ENCODE measurements around the gene PIRT.
"Not testable (repeated sequence)": the region's sequence is repeated elsewhere in the genome, so short reads cannot be mapped to it uniquely, and the experiment has no call there.

PIRT gene

DNA sequence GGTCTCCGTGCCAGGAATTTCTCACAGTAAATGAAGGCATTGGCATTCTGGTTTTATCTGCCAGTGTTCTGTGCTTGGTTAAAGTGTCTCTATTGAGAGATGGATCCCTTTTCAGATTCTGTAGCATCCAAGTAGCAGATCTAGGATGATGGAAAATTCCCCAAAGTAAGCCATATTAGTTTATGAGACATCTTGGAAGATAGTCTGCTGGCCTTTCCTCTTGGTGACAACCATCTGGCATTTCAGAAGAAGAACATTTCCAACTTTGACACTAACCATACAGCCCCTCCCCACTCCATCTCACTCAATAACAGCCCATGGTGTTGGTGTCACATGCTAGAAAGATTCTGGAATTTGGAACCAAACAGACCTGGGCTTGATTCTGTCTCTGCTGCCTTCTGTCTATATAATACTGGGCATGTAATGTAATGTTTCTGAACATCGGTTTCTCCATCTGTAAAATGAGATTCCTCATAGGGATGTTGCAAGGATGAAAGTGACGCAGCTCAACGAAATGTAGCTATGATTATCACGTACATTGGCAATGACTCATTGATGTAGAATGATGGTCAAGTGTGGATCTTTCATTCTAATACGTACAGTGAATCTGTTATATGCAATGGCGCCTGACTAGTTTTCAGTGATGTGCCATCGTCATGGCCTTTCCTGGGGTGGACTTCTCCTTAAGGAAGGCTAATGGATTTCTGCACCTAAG, 32.6 kb upstream of the PIRT start:
- TF ChIP-seq, protein P1, sequence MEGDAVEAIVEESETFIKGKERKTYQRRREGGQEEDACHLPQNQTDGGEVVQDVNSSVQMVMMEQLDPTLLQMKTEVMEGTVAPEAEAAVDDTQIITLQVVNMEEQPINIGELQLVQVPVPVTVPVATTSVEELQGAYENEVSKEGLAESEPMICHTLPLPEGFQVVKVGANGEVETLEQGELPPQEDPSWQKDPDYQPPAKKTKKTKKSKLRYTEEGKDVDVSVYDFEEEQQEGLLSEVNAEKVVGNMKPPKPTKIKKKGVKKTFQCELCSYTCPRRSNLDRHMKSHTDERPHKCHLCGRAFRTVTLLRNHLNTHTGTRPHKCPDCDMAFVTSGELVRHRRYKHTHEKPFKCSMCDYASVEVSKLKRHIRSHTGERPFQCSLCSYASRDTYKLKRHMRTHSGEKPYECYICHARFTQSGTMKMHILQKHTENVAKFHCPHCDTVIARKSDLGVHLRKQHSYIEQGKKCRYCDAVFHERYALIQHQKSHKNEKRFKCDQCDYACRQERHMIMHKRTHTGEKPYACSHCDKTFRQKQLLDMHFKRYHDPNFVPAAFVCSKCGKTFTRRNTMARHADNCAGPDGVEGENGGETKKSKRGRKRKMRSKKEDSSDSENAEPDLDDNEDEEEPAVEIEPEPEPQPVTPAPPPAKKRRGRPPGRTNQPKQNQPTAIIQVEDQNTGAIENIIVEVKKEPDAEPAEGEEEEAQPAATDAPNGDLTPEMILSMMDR (IDR thresholded peaks at IDR 0.05; ENCODE audit: borderline replicate concordance, control extremely low read depth, extremely low read depth, insufficient read depth, missing control alignments), result no peak
- no peak for DNase-seq (ENCODE audit: low spot score)
- in situ Hi-C loops (cut with MboI; ENCODE audit: low sequenced_read_pairs, unreplicated experiment), result loop anchor here (25.0 kb wide), 1 partner anchor 1117 kb away; the partner anchor contains the start of gene ZNF18

DNA sequence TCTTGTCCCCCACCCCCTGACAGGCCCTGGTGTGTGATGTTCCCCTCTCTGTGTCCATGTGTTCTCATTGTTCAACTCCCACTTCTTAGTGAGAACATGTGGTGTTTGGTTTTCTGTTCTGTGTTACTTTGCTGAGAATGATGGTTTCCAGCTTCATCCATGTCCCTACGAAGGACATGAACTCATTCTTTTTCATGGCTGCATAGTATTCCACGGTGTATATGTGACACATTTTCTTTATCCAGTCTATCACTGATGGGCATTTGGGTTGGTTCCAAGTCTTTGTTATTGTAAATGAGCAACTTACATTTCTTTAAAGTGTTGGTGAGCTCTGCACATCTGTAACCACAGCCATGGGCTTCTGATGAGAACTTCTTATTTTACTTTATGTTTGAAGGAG, 30.9 kb upstream of the PIRT start:
- in situ Hi-C loops (cut with MboI; ENCODE audit: low sequenced_read_pairs, unreplicated experiment), result loop anchor here (25.0 kb wide), 1 partner anchor 1119 kb away; the partner anchor contains the start of gene ZNF18
- not testable (repeated sequence) for DNase-seq (ENCODE audit: low spot score)

DNA sequence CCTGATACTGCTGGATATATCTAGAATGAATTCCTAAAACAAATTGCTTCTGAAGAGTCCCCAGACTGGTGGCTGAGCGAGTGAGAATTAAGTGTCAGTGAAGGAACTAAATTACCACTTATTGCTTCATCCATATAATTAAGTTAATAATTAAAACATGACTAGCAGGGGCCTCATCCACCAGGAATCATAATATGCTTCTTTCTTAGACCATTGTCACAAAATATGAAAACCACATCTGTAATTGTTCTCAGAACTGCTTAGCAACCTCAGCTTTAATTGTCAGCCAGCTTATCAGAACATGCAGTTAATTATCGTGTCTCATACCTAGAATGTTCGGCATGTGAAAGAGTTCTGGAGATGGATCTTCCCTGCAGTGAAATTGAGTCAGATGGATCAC, 21.2 kb upstream of the PIRT start:
- TF ChIP-seq, protein P1 (IDR thresholded peaks at IDR 0.05; ENCODE audit: borderline replicate concordance, control extremely low read depth, extremely low read depth, insufficient read depth, missing control alignments), result no peak
- DNase-seq (ENCODE audit: low spot score), result no peak
- in situ Hi-C loops (cut with MboI; ENCODE audit: low sequenced_read_pairs, unreplicated experiment), result loop anchor here (25.0 kb wide), 1 partner anchor 1128 kb away; the partner anchor contains the start of gene ZNF18

DNA sequence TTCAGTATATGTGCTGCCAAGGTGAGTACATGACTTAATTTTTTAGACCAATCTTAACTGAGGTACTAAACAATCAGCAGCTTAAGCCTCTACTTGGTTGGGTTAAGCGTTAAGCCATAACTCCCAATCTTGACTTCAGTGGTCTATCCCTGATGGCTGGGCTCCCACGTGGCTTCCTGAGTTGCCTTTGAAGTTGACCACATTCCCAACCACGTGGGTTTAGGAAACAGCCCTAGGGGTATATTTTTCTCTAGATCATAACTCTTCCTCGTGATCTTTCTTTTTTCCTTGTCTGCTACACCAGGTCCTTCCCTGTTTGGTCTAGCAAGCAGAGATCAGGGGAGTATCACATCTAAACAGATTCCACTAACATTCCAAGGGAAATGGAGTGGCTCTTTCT, 20.1 kb upstream of the PIRT start:
- in situ Hi-C loops (cut with MboI; ENCODE audit: low sequenced_read_pairs, unreplicated experiment), result loop anchor here (25.0 kb wide), 1 partner anchor 1129 kb away; the partner anchor contains the start of gene ZNF18
- DNase-seq (ENCODE audit: low spot score), result no peak

DNA sequence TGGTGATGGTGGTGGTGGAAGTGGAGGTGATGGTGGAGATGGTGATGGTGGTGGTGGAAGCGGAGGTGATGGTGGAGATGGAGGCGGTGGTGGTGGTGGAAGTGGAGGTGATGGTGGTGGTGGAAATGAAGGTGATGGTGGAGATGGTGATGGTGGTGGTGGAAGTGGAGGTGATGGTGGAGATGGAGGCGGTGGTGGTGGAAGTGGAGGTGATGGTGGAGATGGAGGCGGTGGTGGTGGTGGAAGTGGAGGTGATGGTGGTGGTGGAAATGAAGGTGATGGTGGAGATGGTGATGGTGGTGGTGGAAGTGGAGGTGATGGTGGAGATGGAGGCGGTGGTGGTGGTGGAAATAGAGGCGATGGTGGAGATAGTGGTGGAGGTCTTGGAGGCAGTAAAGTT, 8.7 kb upstream of the PIRT start:
- in situ Hi-C loops (cut with MboI; ENCODE audit: low sequenced_read_pairs, unreplicated experiment), result loop anchor here (10.0 kb wide), 1 partner anchor 202 kb away; no protein-coding TSS in a partner anchor
- DNase-seq (ENCODE audit: low spot score), result not testable (repeated sequence)

More for the DNA sequence above, 20.1 kb upstream of the PIRT start:
- TF ChIP-seq, protein P1 (IDR thresholded peaks at IDR 0.05; ENCODE audit: borderline replicate concordance, control extremely low read depth, extremely low read depth, insufficient read depth, missing control alignments), result no peak

DNA sequence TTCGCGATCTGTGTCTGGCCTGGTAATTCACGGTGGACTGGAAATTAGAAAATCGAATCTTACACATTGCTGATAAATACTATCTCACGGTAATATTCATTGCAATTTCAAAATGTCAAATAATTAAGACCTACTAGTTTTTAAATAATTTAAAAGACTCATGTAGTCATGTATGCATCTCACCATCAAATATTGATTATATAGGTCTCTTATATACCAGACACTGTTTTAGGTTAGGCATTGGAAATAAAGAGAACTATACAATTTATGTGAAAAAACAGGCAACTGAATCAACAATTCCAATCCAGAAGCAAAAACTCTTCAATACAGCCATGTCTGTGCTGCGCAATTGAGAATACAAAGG, 7.5 kb upstream of the PIRT start:
- TF ChIP-seq, protein P1 (IDR thresholded peaks at IDR 0.05; ENCODE audit: borderline replicate concordance, control extremely low read depth, extremely low read depth, insufficient read depth, missing control alignments), result no peak
- DNase-seq (ENCODE audit: low spot score), result no peak
- in situ Hi-C loops (cut with MboI; ENCODE audit: low sequenced_read_pairs, unreplicated experiment), result loop anchor here (10.0 kb wide), 1 partner anchor 201 kb away; no protein-coding TSS in a partner anchor

DNA sequence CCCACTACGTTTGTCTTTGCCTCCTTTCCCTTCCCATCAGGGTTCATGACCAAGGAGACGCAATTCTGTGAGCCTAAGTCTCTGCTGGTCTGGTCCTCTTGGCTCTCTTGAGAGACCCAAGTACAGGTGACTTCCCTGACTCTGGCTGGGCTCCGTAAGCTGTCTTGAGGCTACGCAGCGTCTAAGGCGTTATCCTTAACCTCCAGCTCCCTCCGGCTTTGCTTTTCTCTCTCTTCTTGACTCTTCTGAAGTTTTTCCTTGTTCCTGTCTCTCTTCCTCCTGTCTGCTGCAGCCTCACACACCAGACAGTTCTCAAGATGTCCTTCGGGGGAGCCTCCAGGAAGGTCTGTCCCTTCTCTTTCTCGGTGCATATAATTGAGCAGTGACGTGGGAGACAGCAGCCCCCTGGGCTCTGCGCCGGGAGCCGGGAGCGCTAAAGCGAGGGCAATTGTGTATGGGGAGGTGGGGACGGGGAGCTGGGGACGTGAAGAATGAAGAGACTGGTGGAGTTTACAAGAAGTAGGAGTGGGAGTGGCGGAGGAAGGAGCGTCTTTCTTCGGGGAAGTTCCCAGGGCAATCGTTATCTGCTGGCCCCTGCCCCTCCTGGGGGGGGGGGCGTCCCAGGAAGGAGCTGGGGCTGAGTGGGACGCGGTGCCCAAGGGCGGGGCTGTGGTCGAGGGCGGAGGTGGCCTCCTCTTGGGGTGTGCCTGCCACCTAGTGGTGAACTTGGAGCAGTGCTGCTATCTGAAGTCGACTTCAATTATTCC, 6.9 kb upstream of the PIRT start:
- DNase-seq (ENCODE audit: low spot score), result peak; percentile 87
- TF ChIP-seq, protein P1 (IDR thresholded peaks at IDR 0.05; ENCODE audit: borderline replicate concordance, control extremely low read depth, extremely low read depth, insufficient read depth, missing control alignments), result peak; percentile 96
- in situ Hi-C loops (cut with MboI; ENCODE audit: low sequenced_read_pairs, unreplicated experiment), result loop anchor here (10.0 kb wide), 1 partner anchor 200 kb away; no protein-coding TSS in a partner anchor
